OCI-M2 (cell line): Measurements from ENCODE around the gene SPATA6L.

Experiments
- DNase-seq: peaks from one replicate; lab custom pipeline; 2025; ENCODE audit not compliant: unreplicated experiment; lab: John Stamatoyannopoulos, UW

The SPATA6L gene

DNA sequence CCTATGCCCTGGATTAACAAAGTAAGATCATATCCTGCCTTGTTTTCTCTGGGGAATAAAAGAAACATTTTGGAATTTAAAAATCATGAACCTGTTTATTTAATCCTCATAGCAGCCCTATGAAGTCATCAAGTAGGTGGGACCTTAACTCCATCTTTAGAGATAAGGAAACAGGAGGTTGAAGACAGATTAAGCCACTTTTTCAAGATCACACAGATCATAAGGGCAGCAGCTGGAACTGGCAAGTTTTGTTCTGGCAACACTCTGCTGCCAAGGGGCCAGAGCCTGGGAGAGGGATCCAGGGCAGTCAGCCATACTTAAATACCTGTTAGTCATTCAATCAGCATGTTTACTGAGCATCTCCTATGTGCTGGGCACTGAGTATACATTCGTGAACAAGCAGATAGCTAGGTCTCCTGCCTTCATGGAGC lies 112.3 kb downstream of the SPATA6L start:
- no peak for DNase-seq

GRCh38 chr9:4550777-4551484 lies 115.3 kb downstream of the SPATA6L start:
- no peak for DNase-seq

DNA sequence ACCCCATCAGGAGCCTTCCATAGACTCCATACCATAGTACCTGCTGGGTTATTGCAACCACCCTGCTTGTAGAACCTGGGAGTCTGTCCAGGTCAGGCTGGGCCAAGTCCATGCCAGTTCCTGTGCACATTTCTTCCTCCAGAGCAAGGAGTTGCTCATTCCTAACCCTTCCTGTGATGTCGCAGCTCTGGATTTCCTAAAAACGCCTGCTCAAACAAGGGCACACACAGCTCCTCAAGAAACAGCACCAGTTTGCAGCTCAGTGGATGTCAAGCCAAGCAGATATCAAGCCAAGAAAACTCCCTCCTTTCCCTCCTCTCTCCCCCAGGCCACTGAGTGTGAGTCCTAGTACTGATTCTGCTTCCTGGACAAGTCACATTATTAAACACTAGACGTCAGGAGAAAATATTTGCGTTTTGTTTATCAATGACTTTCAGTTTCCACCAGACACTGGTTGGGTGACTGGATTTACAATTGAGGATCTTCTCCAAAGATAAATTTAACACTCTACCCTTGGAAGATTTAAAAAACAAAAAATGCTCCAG lies 116.5 kb downstream of the SPATA6L start:
- no peak for DNase-seq

DNA sequence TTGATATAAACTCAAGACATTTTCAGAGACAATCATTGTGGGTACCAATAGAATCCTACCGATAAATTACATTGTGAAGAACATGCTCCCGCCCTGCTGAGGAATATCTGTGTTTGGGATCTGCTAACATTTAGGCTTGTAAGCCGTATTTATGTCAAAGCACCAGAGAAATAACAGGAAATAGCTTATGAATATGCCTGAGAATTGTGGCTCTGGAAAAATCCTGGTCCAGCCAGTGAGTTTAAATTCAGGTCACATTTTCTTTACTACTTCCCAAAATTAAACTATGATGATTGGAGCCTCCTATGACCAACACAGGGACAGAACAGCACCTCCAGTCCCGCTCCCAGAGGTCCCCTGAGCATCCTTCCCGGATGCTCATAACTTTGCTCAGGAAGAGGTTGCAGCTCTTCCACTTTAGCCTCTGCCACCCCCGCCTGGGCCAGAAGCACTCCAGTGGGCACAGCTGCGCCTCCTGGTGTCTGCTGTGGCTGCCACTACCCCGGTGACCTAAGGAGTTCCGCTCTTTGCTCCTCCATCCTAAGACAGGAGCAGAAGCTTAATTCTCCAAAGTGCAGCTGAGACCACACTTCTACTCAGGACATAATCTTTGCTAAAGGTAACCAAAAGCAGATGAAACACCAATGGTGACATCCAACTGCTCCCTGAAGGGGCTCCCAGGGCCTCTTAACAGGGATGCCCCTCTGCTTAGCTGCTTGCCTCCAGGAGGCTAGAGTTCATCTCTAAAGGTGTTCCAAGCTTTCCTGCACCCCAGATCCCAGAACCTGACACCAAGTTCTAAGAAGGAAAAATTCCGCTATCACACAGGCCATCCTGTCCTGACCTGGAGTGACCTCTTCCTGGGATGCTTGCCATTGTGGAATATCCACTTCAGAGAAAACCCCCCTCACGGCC lies 117.2 kb downstream of the SPATA6L start:
- DNase-seq = no peak
